Common myeloid progenitor, CD34-positive (primary cell): ENCODE measurements around the gene MEIOSIN. TPM values are rescaled to one million over a fixed set of nuclear protein-coding genes. Genes with fewer than 3 reads are reported as not detected.
"Not testable (repeated sequence)": the region's sequence is repeated elsewhere in the genome, so short reads cannot be mapped to it uniquely, and the experiment has no call there.

ENCODE experiments used
- CTCF ChIA-PET: fragments of 350-600 bp; sonication (Branson Sonifier 250); formaldehyde crosslinking; loops from one replicate; lab custom pipeline; 2021; ENCODE audit warnings: antibody characterized with exemption; lab: Charles Lee
- POLR2A ChIA-PET: fragments of 350-600 bp; sonication (Branson Sonifier 250); formaldehyde crosslinking; loops from one replicate; lab custom pipeline; 2021; ENCODE audit warnings: antibody characterized with exemption; lab: Charles Lee
- DNase-seq, 3 donors: peaks; one replicate each; pipeline versions ENCODE4 v3.0.0 to v3.0.0-alpha.2; 2013
- H3K27ac ChIP-seq, 2 experiments: 1 replicate in 1 of 2; 2 replicates in 1 of 2; pipeline ENCODE4 v1.7.0; 2013; ENCODE audit warnings: inconsistent platforms in 2 of 2, low read length in 2 of 2, mild to moderate bottlenecking in 2 of 2, low read depth in 1 of 2, moderate library complexity in 1 of 2; ENCODE audit not compliant: severe bottlenecking in 2 of 2, insufficient read depth in 1 of 2, poor library complexity in 1 of 2
- H3K27me3 ChIP-seq, 5 experiments: replicated peaks in 2 of 5; 1 replicate in 3 of 5; 2 replicates in 2 of 5; pipeline versions ENCODE4 v1.6.1 to v1.7.0; 2013; ENCODE audit warnings: low read length in 4 of 5, mild to moderate bottlenecking in 2 of 5, moderate library complexity in 2 of 5, inconsistent platforms in 1 of 5; ENCODE audit not compliant: insufficient read depth in 5 of 5, control insufficient read depth in 4 of 5
- H3K36me3 ChIP-seq, 4 experiments: 1 replicate in 2 of 4; 2 replicates in 2 of 4; pipeline versions ENCODE4 v1.6.1 to v1.7.0; 2013; ENCODE audit warnings: low read length in 3 of 4, control low read depth in 1 of 4, mild to moderate bottlenecking in 1 of 4; ENCODE audit not compliant: control insufficient read depth in 4 of 4, insufficient read depth in 4 of 4
- H3K4me1 ChIP-seq, 4 experiments: 1 replicate in 3 of 4; 2 replicates in 1 of 4; pipeline versions ENCODE4 v1.6.1 to v1.7.1; 2013; ENCODE audit warnings: low read length in 3 of 4, mild to moderate bottlenecking in 3 of 4, control low read depth in 1 of 4, inconsistent platforms in 1 of 4, moderate library complexity in 1 of 4; ENCODE audit not compliant: control insufficient read depth in 4 of 4, insufficient read depth in 4 of 4; ENCODE audit errors: control extremely low read depth in 1 of 4
- H3K4me3 ChIP-seq, 7 experiments: 1 replicate in 4 of 7; 2 replicates in 3 of 7; pipeline versions ENCODE4 v1.5.1 to v1.7.0; 2013; ENCODE audit warnings: mild to moderate bottlenecking in 7 of 7, low read length in 6 of 7, moderate library complexity in 6 of 7, inconsistent platforms in 2 of 7, low read depth in 2 of 7, control low read depth in 1 of 7; ENCODE audit not compliant: insufficient read depth in 4 of 7, control insufficient read depth in 1 of 7; ENCODE audit errors: extremely low read depth in 1 of 7
- H3K9me3 ChIP-seq, 5 experiments: 1 replicate in 4 of 5; 2 replicates in 1 of 5; pipeline versions ENCODE4 v1.6.1 to v1.7.1; 2013; ENCODE audit warnings: low read length in 4 of 5, mild to moderate bottlenecking in 2 of 5, inconsistent platforms in 1 of 5, low read depth in 1 of 5, moderate library complexity in 1 of 5; ENCODE audit not compliant: control insufficient read depth in 4 of 5, insufficient read depth in 2 of 5; ENCODE audit errors: control extremely low read depth in 1 of 5
- WGBS: methylation state at CpG from one replicate; pipeline ENCODE4 v1.1.5; 2013; ENCODE audit not compliant: insufficient coverage; 5-methylcytosine and 5-hydroxymethylcytosine counted together
- polyA plus RNA-seq: library from polyadenylated mRNA; unstranded; fragments of 120-200 nt; gene quantifications from one replicate; pipeline ENCODE4 v1.2.1, GENCODE V29; 2013

The MEIOSIN gene, protein sequence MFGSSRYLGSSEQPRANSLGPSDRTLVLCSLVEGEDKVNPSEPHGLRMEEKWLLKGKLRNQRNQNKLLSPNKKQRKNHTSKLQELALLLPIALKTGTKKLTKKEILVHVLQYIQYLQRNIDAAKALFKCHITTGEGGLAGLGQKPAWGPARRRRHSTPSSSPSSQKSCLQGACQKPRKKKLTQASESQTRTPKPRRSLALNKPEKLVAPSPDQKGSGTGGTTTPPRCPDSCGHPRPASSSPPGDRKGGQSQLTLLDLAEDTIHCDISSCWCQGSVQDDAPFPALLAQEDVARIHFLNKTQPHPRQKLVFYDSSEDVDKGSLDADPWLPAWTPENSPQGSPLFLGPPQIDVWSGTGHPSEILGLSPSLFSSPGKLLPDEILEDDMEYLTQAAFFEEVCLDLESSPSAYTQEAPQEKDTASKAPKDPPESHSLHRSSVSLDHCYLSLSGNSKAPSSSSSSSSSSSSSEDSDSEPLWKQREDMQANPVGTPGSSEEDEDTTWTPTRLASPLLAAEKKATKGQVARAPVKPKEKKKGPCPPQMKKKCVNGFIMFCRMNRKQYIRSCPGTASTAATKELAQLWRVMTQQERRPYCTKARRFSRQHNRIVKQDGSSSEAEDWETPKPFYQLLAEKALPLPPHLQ
- polyA plus RNA-seq, result 0.03 TPM

- POLR2A ChIA-PET, result no interaction called here
- Histone ChIP-seq H3K4me1 (peaks cover 2 to 12% (median 9%) of the 10 kb centered on the region in 4 experiments), H3K4me3 (no peak within 1 kb of the TSS), H3K9me3 (no peaks in the 10 kb centered on the region), H3K36me3 (no peaks in the 10 kb centered on the region), H3K27me3 (no peaks in the 10 kb centered on the region), H3K27ac (no peak within 1 kb of the TSS)
- no peak for DNase-seq
- CTCF ChIA-PET, result no interaction called here
- 97% methylated on average over 49 of the region's 59 CpGs for WGBS
These were observed at the start of gene MEIOSIN for GRCh38 chr19:45733160-45733810. MEIOSIN (plus strand) TSS chr19:45733439; CDS start chr19:45735377, 1,938 bp downstream.

DNA sequence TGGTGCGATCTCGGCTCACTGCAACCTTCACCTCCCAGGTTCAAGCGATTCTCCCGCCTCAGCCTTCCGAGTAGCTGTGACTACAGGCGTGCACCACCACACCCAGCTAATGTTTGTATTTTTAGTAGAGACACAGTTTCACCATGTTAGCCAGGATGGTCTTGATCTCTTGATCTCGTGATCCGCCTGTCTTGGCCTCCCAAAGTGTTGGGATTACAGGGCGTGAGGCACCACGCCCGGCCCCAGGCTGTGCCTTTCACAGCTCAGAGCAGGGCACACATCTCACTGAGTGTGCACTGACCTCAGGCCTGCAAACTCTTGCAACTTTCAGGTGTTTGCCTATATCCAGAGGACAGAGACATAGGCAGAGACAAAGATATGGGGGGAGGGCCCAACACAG lies 48.2 kb upstream of the MEIOSIN start:
- WGBS, result 84% methylated on average over 8 of the region's 11 CpGs
- not testable (repeated sequence) for H3K4me3 ChIP-seq, H3K27ac ChIP-seq, H3K27me3 ChIP-seq, H3K9me3 ChIP-seq, H3K4me1 ChIP-seq, DNase-seq
- ChIA-PET POLR2A (interaction anchor here (1.1 kb wide), 1 partner anchor 15 kb away, joined by 3 read pairs; no protein-coding TSS in a partner anchor), CTCF (interaction anchor here (0.6 to 1.2 kb wide), 2 partner anchors 8 to 481 kb away, joined by 3 read pairs; partner anchors contain the start of gene QPCTL)
- H3K36me3 ChIP-seq, result peaks cover 4 to 51% (median 30%) of the 10 kb centered on the region in 4 experiments

DNA sequence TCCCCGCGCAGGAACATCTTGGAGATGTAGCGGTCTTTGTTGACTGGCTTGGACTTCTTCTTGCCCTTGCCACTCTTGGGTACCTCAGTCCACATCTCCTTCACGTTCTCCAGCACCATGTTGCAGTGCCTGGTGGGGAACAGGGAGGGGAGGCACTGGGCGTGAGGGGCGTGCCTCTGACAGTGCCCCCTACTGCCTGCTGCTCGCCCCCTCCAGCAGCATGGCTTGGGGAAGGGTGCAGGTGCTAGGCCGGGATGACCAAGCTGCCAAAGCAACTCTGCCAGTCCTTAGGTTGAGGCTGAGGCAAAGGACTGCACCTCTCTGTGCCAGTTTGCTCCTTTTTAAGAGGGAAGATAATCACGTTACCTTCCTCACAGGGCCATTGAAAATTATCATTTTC lies 45.6 kb upstream of the MEIOSIN start:
- no peak for DNase-seq
- no peaks in the 10 kb centered on the region for H3K27me3 ChIP-seq
- H3K9me3 ChIP-seq, result no peaks in the 10 kb centered on the region
- ChIA-PET CTCF (interaction anchor here (1.4 to 1.5 kb wide), 2 partner anchors 9 to 12 kb away, joined by 4 to 6 read pairs; no protein-coding TSS in a partner anchor), POLR2A (interaction anchor here (0.6 kb wide), 1 partner anchor 12 kb away, joined by 3 read pairs; no protein-coding TSS in a partner anchor)
- H3K36me3 ChIP-seq, result peaks cover 4 to 51% (median 30%) of the 10 kb centered on the region in 4 experiments
- WGBS, result 97% methylated on average over 9 of the region's 9 CpGs
- no peak overlapping the region for H3K27ac ChIP-seq
- H3K4me1 ChIP-seq, result peaks cover 0 to 8% (median 7%) of the 10 kb centered on the region in 4 experiments
- H3K4me3 ChIP-seq, result no peak overlapping the region

DNA sequence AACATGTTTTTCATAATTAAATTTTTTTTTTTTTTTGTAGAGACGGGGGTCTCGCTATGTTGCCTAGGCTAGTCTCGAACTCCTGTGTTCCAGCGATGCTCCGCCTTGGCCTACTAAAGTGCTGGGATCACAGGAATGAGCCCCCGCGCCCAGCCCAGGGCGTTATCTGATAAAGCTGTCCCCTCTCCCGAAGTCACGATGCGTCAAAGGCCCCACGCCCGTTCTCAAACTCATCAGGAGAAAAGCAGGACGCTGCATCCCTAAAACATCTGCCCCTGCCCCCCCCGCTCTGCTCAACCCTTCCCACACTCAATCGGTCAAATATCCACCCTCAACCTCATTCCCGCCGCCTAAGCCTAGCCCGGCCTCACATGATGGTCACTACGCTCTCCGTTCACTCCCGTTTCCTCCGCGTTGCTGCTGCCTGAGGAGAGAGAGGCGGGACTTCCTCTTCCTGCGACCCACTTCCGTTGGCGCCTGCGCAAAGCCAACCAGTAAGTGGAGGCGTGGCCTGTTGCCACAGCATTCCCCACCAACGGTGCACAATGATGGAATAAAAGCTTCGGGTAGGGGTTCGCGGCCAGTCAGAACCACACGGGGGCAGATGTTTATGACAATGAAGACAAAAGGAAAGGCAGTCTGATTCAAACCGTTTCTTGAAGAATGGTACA lies 41.6 kb upstream of the MEIOSIN start, which contains the start of gene SNRPD2:
TSS of gene SNRPD2 (minus strand) at position 438 of the 671 bp plus-strand sequence. CDS start at position 373, 65 bp downstream.
- Histone ChIP-seq H3K27ac (peak within 1 kb of the TSS; percentile 90 to 94), H3K4me3 (peak within 1 kb of the TSS; percentile 86 to 93 (median 89)), H3K4me1 (peaks cover 0 to 20% (median 18%) of the 10 kb centered on the region in 4 experiments), H3K36me3 (peaks cover 7 to 38% (median 17%) of the 10 kb centered on the region in 4 experiments), H3K27me3 (no peaks in the 10 kb centered on the region), H3K9me3 (no peaks in the 10 kb centered on the region)
- 0% methylated on average over 24 of the region's 36 CpGs for WGBS
- DNase-seq, result peak in 2 of 3 donors; percentile 92 to 94
- ChIA-PET CTCF (interaction anchor here (1.5 to 5.8 kb wide), 7 partner anchors 10 to 267 kb away, joined by 3 to 46 read pairs (median 13); partner anchors contain the start of gene FBXO46), POLR2A (interaction anchor here (1.3 to 2.0 kb wide), 4 partner anchors 11 to 39 kb away, joined by 4 to 10 read pairs (median 7); partner anchors contain the start of gene FBXO46)

- peak; percentile 100 for DNase-seq
- POLR2A ChIA-PET, result interaction anchor here (0.8 to 2.0 kb wide), 5 partner anchors 12 to 77 kb away, joined by 3 to 10 read pairs (median 5); partner anchors contain the start of gene FBXO46
- Histone ChIP-seq H3K9me3 (no peaks in the 10 kb centered on the region), H3K27me3 (no peaks in the 10 kb centered on the region), H3K36me3 (peaks cover 5 to 34% (median 15%) of the 10 kb centered on the region in 4 experiments), H3K4me1 (peaks cover 0 to 20% (median 18%) of the 10 kb centered on the region in 4 experiments), H3K4me3 (peak within 1 kb of the TSS; percentile 86 to 93 (median 89)), H3K27ac (peak within 1 kb of the TSS; percentile 90 to 94)
- CTCF ChIA-PET, result interaction anchor here (0.6 to 5.8 kb wide), 15 partner anchors 8 to 906 kb away, joined by 3 to 46 read pairs (median 4); partner anchors contain the start of gene FBXO46
- under 1% methylated on average over 67 of the region's 70 CpGs for WGBS
These were observed 40.8 kb upstream of the MEIOSIN start, which contains the start of gene QPCTL for GRCh38 chr19:45692187-45693105. QPCTL (plus strand) TSS chr19:45692666; CDS start chr19:45692704, 38 bp downstream.
